Pulmonary artery endothelial cell (primary cell): Measurements from ENCODE around the gene PXDC1. TPM values are rescaled to one million over a fixed set of nuclear protein-coding genes. Genes with fewer than 3 reads are reported as not detected.
A peak's percentile ranks its signal among the peaks of the same experiment; 100 is the strongest.
"Not testable (repeated sequence)": the region's sequence is repeated elsewhere in the genome, so short reads cannot be mapped to it uniquely, and the experiment has no call there.

Experiments used
- DNase-seq: peaks from one replicate; pipeline ENCODE4 v3.0.0-alpha.2; 2011; ENCODE audit warnings: low read depth, low spot score
- total RNA-seq: library from RNA; depleted of rRNA; stranded (reverse); fragments of >200 nt; gene quantifications from 2 replicates; pipeline ENCODE4 v1.2.3, GENCODE V29; 2014

Gene PXDC1
- total RNA-seq, 1 donor from 2014 or later: 104 TPM

- DNase-seq: no peak
These were observed 11.3 kb upstream of the PXDC1 start for GRCh38 chr6:3762852-3763251.

- DNase-seq: no peak
These were observed 10.8 kb upstream of the PXDC1 start for GRCh38 chr6:3762359-3762758.

- DNase-seq: no peak
These were observed 10.4 kb upstream of the PXDC1 start for GRCh38 chr6:3761989-3762270.

- DNase-seq: no peak
These were observed 8.2 kb upstream of the PXDC1 start for GRCh38 chr6:3759646-3760232.

- no peak for DNase-seq
These were observed 7.3 kb upstream of the PXDC1 start for GRCh38 chr6:3758842-3759144.

- DNase-seq: not testable (repeated sequence)
These were observed 6.7 kb upstream of the PXDC1 start for GRCh38 chr6:3757998-3758841.

GRCh38 chr6:3757241-3757641 lies 5.7 kb upstream of the PXDC1 start:
- no peak for DNase-seq

- DNase-seq: no peak
These were observed 5.0 kb upstream of the PXDC1 start for GRCh38 chr6:3756546-3756945.

GRCh38 chr6:3755637-3756545 lies 4.4 kb upstream of the PXDC1 start:
- DNase-seq: no peak

GRCh38 chr6:3754776-3755175 lies 3.3 kb upstream of the PXDC1 start:
- no peak for DNase-seq

GRCh38 chr6:3754032-3754725 lies 2.7 kb upstream of the PXDC1 start:
- DNase-seq: not testable (repeated sequence)

GRCh38 chr6:3753228-3753835 lies 1.8 kb upstream of the PXDC1 start:
- peak; percentile 80 for DNase-seq

- no peak for DNase-seq
These were observed 1.2 kb upstream of the PXDC1 start for GRCh38 chr6:3752531-3753227.

- DNase-seq: peak; percentile 86
These were observed 417 bp upstream of the PXDC1 start for GRCh38 chr6:3751730-3752530.

- DNase-seq: no peak
These were observed 1.0 kb downstream of the PXDC1 start for GRCh38 chr6:3750317-3751076.

GRCh38 chr6:3749977-3750316 lies 1.6 kb downstream of the PXDC1 start:
- no peak for DNase-seq

GRCh38 chr6:3749067-3749841 lies 2.3 kb downstream of the PXDC1 start:
- DNase-seq: no peak
